Tongue (tissue), 2 donors: ENCODE data around the gene EXOC4. TPM values are rescaled to one million over a fixed set of nuclear protein-coding genes. Genes with fewer than 3 reads are reported as not detected.
A peak's percentile ranks its signal among the peaks of the same experiment; 100 is the strongest.
"Not testable (repeated sequence)": the region's sequence is repeated elsewhere in the genome, so short reads cannot be mapped to it uniquely, and the experiment has no call there.

Source experiments
- DNase-seq: peaks from one replicate; pipeline ENCODE4 v3.0.0-alpha.2; 2015
- total RNA-seq: library from RNA; depleted of rRNA; stranded (reverse); fragments of >200 nt; gene quantifications from one replicate; pipeline ENCODE4 v1.2.3, GENCODE V29; 2014

EXOC4 gene
- total RNA-seq, 1 donor from 2014 or later = 140 TPM

GRCh38 chr7:134046594-134047128, 793.8 kb downstream of the EXOC4 start:
- DNase-seq = no peak

GRCh38 chr7:134047675-134048074, 794.8 kb downstream of the EXOC4 start:
- DNase-seq = no peak

- no peak for DNase-seq
Observed at GRCh38 chr7:134048166-134048565, 795.3 kb downstream of the EXOC4 start.

- DNase-seq = no peak
Observed at GRCh38 chr7:134051020-134051419, 798.1 kb downstream of the EXOC4 start.

- no peak for DNase-seq
Observed at GRCh38 chr7:134056816-134057215, 803.9 kb downstream of the EXOC4 start.

GRCh38 chr7:134058521-134058920, 805.6 kb downstream of the EXOC4 start:
- DNase-seq = no peak

- DNase-seq = peak; percentile 25
Observed at GRCh38 chr7:134058980-134059379, 806.1 kb downstream of the EXOC4 start.

- DNase-seq = no peak
Observed at GRCh38 chr7:134059921-134060320, 807.0 kb downstream of the EXOC4 start.

GRCh38 chr7:134060874-134061273, 808.0 kb downstream of the EXOC4 start:
- no peak for DNase-seq

GRCh38 chr7:134062460-134062859, 809.6 kb downstream of the EXOC4 start:
- DNase-seq = no peak

GRCh38 chr7:134065415-134065814, 812.5 kb downstream of the EXOC4 start:
- no peak for DNase-seq

- DNase-seq = no peak
Observed at GRCh38 chr7:134067164-134067563, 814.3 kb downstream of the EXOC4 start.

GRCh38 chr7:134068670-134069069, 815.8 kb downstream of the EXOC4 start:
- no peak for DNase-seq

- DNase-seq = no peak
Observed at GRCh38 chr7:134069187-134069586, 816.3 kb downstream of the EXOC4 start.

- no peak for DNase-seq
Observed at GRCh38 chr7:134070673-134071072, 817.8 kb downstream of the EXOC4 start.

GRCh38 chr7:134071355-134072331, 818.8 kb downstream of the EXOC4 start:
- no peak for DNase-seq

GRCh38 chr7:134073276-134073675, 820.4 kb downstream of the EXOC4 start:
- no peak for DNase-seq

GRCh38 chr7:134075799-134076198, 822.9 kb downstream of the EXOC4 start:
- DNase-seq = no peak

- not testable (repeated sequence) for DNase-seq
Observed at GRCh38 chr7:134077560-134077959, 824.7 kb downstream of the EXOC4 start.

GRCh38 chr7:134078991-134079390, 826.1 kb downstream of the EXOC4 start:
- DNase-seq = no peak

- DNase-seq = no peak
Observed at GRCh38 chr7:134081695-134082094, 828.8 kb downstream of the EXOC4 start.

GRCh38 chr7:134083766-134084487, 831.0 kb downstream of the EXOC4 start:
- DNase-seq = no peak
